H7 (cell line): Measurements from ENCODE around the gene HNRNPDL. TPM values are rescaled to one million over a fixed set of nuclear protein-coding genes. Genes with fewer than 3 reads are reported as not detected.
"Not testable (repeated sequence)": the region's sequence is repeated elsewhere in the genome, so short reads cannot be mapped to it uniquely, and the experiment has no call there.

ENCODE experiments used
- DNase-seq: peaks from one replicate; pipeline ENCODE4 v3.0.0; 2012
- H3K27me3 ChIP-seq: 2 replicates; pipeline ENCODE4 v1.6.0; 2011; ENCODE audit warnings: mild to moderate bottlenecking, low read length; ENCODE audit not compliant: control insufficient read depth, insufficient read depth
- H3K36me3 ChIP-seq: replicated peaks from 2 replicates; pipeline ENCODE4 v1.5.1; 2011; ENCODE audit warnings: low read length; ENCODE audit not compliant: control insufficient read depth, insufficient read depth
- H3K4me3 ChIP-seq: 2 replicates; pipeline ENCODE4 v1.5.1; 2011; ENCODE audit warnings: low read depth, mild to moderate bottlenecking, control low read depth, low read length, moderate library complexity; ENCODE audit not compliant: insufficient read depth
- total RNA-seq: library from RNA; depleted of rRNA; stranded (reverse); fragments of >200 nt; shearing (Covaris generic); gene quantifications from 2 replicates; pipeline ENCODE4 v1.2.3, GENCODE V29; 2014; rRNA removed

HNRNPDL gene
- total RNA-seq, result 180 and 204 TPM in 2 replicates

DNA sequence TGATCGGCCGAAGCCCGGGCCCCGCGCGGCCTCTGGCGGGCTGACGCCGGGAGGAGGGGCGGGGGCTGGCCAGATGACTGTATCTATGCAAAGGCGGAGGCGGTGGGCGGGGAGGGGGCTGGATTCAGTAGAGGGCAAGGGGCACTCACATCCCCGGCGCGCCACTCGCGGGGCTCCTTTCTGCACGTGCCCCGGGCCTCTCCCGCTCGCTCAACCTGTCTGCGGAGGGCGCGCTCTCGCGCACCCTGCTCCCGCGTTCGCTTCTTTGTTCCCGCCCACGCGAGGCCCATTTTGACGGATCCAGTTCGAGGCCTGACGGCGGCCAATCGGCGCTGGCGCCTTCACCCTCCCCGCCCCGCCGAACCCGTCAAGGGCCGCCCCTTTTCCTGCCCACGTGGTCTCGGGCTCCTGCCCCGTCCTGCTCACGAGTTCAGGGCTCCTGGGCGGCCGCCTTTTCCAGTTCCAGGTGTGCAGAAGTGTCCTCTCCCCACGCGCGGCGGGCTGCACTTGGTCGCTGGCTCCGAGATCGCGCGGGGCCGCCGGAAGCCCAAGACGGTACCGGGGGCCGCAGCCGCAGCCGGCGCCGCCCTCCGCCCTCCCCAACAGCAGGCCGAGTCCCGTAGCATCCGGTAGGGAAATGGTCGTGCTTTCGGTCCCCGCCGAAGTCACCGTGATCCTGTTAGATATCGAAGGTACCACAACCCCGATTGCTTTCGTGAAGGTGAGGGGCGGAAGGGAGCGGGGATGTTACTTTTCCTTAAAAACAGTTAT, at the start of gene HNRNPDL, which contains the start of gene ENOPH1:
TSS of gene HNRNPDL (minus strand) at position 270 of the 771 bp plus-strand sequence. CDS start 772 bp downstream, outside the sequence.
TSS of gene ENOPH1 (plus strand) at position 398 of the 771 bp plus-strand sequence. CDS start at position 638, 240 bp downstream.
- DNase-seq, result peak; percentile 98
- Histone ChIP-seq H3K36me3 (peaks cover 17% of the 10 kb centered on the region), H3K4me3 (peak within 1 kb of the TSS; percentile 99), H3K27me3 (no peaks in the 10 kb centered on the region)

- no peaks in the 10 kb centered on the region for H3K36me3 ChIP-seq
- no peak overlapping the region for H3K4me3 ChIP-seq
- DNase-seq, result no peak
- H3K27me3 ChIP-seq, result no peaks in the 10 kb centered on the region
Observed at GRCh38 chr4:82479562-82479961, 49.3 kb upstream of the HNRNPDL start.

- not testable (repeated sequence) for DNase-seq, H3K4me3 ChIP-seq, H3K27me3 ChIP-seq, H3K36me3 ChIP-seq
Observed at GRCh38 chr4:82477469-82477868, 47.2 kb upstream of the HNRNPDL start.

DNA sequence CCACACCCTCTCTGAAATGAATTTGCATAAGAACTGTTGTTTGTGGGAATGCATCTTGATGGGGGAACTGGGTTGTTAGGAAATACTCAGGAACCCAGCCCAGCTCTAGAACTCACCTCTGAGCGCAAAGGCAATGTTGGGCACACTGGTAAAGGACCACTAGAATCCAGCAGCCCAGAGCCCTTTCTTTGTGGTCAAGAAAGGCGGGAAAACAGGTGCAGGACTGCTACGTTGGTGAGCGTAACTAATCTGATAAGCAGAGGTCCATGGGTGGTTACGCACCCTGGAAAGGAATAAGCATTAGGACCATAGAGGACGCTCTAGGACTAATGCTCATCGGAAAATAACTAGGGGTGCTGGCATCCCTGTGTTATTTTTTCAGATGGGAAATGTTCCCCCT, 45.7 kb upstream of the HNRNPDL start:
- not testable (repeated sequence) for H3K36me3 ChIP-seq, H3K4me3 ChIP-seq, H3K27me3 ChIP-seq, DNase-seq

DNA sequence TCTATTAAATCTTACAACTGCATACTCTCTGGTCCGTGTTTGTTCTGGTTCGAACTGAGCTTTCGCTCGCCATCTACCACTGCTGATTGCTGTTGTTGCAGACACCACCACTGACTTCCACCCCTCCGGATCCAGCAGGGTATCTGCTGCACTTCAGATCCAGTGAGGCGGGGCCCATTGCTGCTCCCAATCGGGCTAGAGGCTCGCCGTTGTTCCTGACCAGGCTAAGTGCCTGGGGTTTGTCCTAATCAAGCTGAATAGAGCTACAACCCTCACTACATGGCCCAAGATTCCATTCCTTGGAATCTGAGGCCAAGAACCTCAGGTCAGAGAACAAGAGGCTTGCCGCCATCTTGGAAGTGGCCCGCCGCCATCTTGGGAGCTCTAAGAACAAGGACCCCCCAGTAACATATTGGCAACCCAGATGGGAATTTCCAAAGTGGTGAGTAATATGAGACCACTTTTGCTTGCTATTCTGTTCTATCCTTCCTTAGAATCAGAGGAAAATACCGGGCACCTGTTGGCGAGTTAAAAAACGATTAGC, 43.4 kb upstream of the HNRNPDL start:
- no peak overlapping the region for H3K4me3 ChIP-seq
- DNase-seq, result no peak
- H3K36me3 ChIP-seq, result no peaks in the 10 kb centered on the region
- H3K27me3 ChIP-seq, result no peaks in the 10 kb centered on the region

DNA sequence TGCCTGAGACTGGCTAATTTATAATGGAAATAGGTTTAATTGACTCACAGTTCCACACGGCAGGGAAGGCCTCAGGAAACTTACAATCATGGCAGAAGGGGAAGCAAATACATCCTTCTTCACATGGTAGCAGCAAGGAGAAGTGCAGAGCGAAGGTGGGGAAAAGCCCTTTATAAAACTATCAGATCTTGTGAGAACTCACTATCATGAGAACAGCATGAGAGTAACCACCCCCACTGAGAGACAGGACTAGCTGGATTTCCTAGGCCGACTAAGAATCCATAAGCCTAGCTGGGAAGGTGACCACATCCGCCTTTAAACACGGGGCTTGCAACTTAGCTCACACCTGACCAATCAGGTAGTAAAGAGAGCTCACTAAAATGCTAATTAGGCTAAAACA, 42.8 kb upstream of the HNRNPDL start:
- H3K27me3 ChIP-seq, H3K36me3 ChIP-seq, H3K4me3 ChIP-seq, DNase-seq: not testable (repeated sequence)

- Histone ChIP-seq H3K4me3 (no peak overlapping the region), H3K36me3 (peaks cover 1% of the 10 kb centered on the region; the same call in 1 of the 2 replicates), H3K27me3 (no peaks in the 10 kb centered on the region)
- no peak for DNase-seq
Observed at GRCh38 chr4:82469791-82470345, 39.6 kb upstream of the HNRNPDL start.

DNA sequence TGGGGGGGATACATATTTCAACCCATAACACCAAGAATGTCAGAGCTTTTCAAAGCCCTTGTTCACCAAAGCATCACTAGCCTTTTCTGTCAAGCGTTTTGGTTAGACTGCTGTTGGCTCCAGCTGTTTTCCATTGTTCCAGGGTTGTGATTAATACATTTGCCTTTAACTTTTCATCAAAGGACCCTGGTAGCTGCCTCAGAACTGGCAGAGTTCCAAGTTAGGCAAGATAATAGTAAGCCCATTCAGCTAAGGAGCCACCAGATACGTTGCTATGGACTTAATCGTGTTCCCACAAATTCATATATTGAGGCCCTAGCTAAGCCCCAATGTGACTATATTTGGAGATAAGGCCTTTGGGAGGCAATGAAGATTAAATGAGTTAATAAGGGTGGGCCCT, 37.2 kb upstream of the HNRNPDL start:
- Histone ChIP-seq H3K27me3 (no peaks in the 10 kb centered on the region), H3K4me3 (no peak overlapping the region), H3K36me3 (peaks cover 9% of the 10 kb centered on the region)
- DNase-seq, result no peak

DNA sequence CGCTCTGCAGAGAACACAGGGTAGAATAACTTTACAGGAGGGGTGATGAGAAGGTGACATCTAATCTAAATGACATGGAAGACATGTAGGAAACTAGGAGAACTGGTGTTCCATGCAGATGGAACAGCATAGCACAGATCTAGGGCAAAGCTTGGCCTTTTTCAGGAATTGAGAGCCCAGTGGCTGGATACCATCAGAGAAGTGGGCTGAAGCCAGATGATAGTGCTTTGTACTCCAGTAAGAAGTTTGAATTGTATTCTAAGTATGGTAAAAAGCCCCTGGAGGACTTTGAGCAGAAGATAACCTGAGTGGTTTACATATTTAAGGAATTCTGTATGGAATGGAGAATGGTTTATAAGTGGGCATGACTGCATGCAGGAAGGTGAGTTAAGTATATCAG, 33.0 kb upstream of the HNRNPDL start:
- H3K4me3 ChIP-seq, result no peak overlapping the region
- no peaks in the 10 kb centered on the region for H3K27me3 ChIP-seq
- DNase-seq, result no peak
- peaks cover 19% of the 10 kb centered on the region for H3K36me3 ChIP-seq

DNA sequence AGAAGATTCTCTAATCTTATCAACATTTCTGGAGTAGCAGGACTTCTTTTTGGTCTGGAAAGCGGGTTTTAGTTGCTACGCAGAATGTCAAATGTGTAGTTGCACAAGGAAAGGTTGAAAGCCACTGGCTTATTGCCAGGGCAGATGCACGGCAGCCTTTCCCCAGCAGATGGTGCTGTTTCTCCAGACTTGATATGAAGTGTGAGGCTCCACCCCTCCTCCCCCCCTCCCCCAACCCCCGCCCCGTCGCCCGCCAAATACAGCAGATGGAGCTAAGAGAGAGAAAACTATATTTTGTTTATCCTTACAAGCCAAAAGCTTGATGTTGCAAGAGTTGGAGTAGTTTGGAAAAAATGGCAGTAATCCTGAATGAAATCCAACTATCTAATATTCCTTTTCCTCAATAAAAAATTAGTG, 32.2 kb upstream of the HNRNPDL start:
- Histone ChIP-seq H3K27me3 (no peaks in the 10 kb centered on the region), H3K4me3 (no peak overlapping the region), H3K36me3 (peaks cover 23% of the 10 kb centered on the region)
- peak; percentile 93 for DNase-seq

- Histone ChIP-seq H3K27me3 (no peaks in the 10 kb centered on the region), H3K4me3 (no peak overlapping the region), H3K36me3 (peaks cover 26% of the 10 kb centered on the region)
- DNase-seq, result no peak
Observed at GRCh38 chr4:82461710-82462109, 31.4 kb upstream of the HNRNPDL start.

- no peak for DNase-seq
- no peak overlapping the region for H3K4me3 ChIP-seq
- peaks cover 27% of the 10 kb centered on the region for H3K36me3 ChIP-seq
- no peaks in the 10 kb centered on the region for H3K27me3 ChIP-seq
Observed at GRCh38 chr4:82458729-82459128, 28.5 kb upstream of the HNRNPDL start.

GRCh38 chr4:82457266-82457665, 27.0 kb upstream of the HNRNPDL start:
- H3K36me3 ChIP-seq, result peaks cover 24% of the 10 kb centered on the region
- no peak overlapping the region for H3K4me3 ChIP-seq
- DNase-seq, result no peak

GRCh38 chr4:82452026-82452425, 21.8 kb upstream of the HNRNPDL start:
- no peaks in the 10 kb centered on the region for H3K27me3 ChIP-seq
- no peak for DNase-seq
- no peak overlapping the region for H3K4me3 ChIP-seq
- H3K36me3 ChIP-seq, result peaks cover 23% of the 10 kb centered on the region

More at GRCh38 chr4:82457266-82457665, 27.0 kb upstream of the HNRNPDL start:
- no peaks in the 10 kb centered on the region for H3K27me3 ChIP-seq
